HG03571 (cell line): Measurements from ENCODE around the gene LRRC57.

ENCODE experiments used
- ATAC-seq: cut with Tn5 transposase; IDR thresholded peaks from one replicate; pipeline ENCODE4 v1.9.1; 2021; ENCODE audit not compliant: unreplicated experiment

The LRRC57 gene

GRCh38 chr15:42553554-42553953 lies 5.0 kb upstream of the LRRC57 start:
- no peak for ATAC-seq

- ATAC-seq = no peak
Measured at GRCh38 chr15:42549741-42550392, 1.3 kb upstream of the LRRC57 start.

GRCh38 chr15:42549032-42549491 lies 469 bp upstream of the LRRC57 start:
- ATAC-seq = no peak

- peak; percentile 4 for ATAC-seq
Measured at GRCh38 chr15:42547918-42548248, 710 bp downstream of the LRRC57 start.

- ATAC-seq = no peak
Measured at GRCh38 chr15:42544853-42545629, 3.6 kb downstream of the LRRC57 start.

- no peak for ATAC-seq
Measured at GRCh38 chr15:42533246-42533645, 15.3 kb downstream of the LRRC57 start.

GRCh38 chr15:42528970-42529369 lies 19.6 kb downstream of the LRRC57 start:
- no peak for ATAC-seq

GRCh38 chr15:42523331-42523730 lies 25.3 kb downstream of the LRRC57 start:
- no peak for ATAC-seq

GRCh38 chr15:42511007-42511391 lies 37.6 kb downstream of the LRRC57 start:
- no peak for ATAC-seq

GRCh38 chr15:42510258-42511006 lies 38.2 kb downstream of the LRRC57 start:
- ATAC-seq = no peak

- no peak for ATAC-seq
Measured at GRCh38 chr15:42508263-42508690, 40.3 kb downstream of the LRRC57 start.

GRCh38 chr15:42507514-42507913 lies 41.1 kb downstream of the LRRC57 start:
- ATAC-seq = no peak

- no peak for ATAC-seq
Measured at GRCh38 chr15:42504631-42505030, 44.0 kb downstream of the LRRC57 start.

GRCh38 chr15:42503825-42504224 lies 44.8 kb downstream of the LRRC57 start:
- no peak for ATAC-seq

GRCh38 chr15:42502477-42502876 lies 46.1 kb downstream of the LRRC57 start:
- ATAC-seq = no peak

GRCh38 chr15:42499858-42500609 lies 48.6 kb downstream of the LRRC57 start:
- ATAC-seq = no peak

GRCh38 chr15:42498212-42499068 lies 50.2 kb downstream of the LRRC57 start:
- ATAC-seq = no peak

GRCh38 chr15:42495361-42496212 lies 53.0 kb downstream of the LRRC57 start, which contains the start of gene SNAP23:
Gene SNAP23, plus strand, starts transcription at chr15:42495634. Its CDS starts 16,213 bp downstream, at chr15:42511847.
- peak; percentile 71 for ATAC-seq

- no peak for ATAC-seq
Measured at GRCh38 chr15:42494998-42495360, 53.6 kb downstream of the LRRC57 start.
